SK-MEL-5 (cell line): ENCODE measurements around the gene HAUS8. TPM values are rescaled to one million over a fixed set of nuclear protein-coding genes. Genes with fewer than 3 reads are reported as not detected.
"Not testable (repeated sequence)": the region's sequence is repeated elsewhere in the genome, so short reads cannot be mapped to it uniquely, and the experiment has no call there.

Experiments
- DNase-seq: peaks from one replicate; pipeline ENCODE4 v3.0.0-alpha.2; 2016; ENCODE audit warnings: low read depth, low spot score
- in situ Hi-C: cut with HindIII; loops from 2 replicates; pipeline ENCODE4 v1.10.0; 2016; ENCODE audit warnings: low sequenced_read_pairs, high pct_unique_total_duplicates, low pct_unique_long_range_greater_than_20kb
- total RNA-seq: library from RNA; depleted of rRNA; stranded (reverse); fragments of >200 nt; shearing (Covaris generic); gene quantifications from 2 replicates; pipeline ENCODE4 v1.2.3, GENCODE V29; 2014

Gene HAUS8
- total RNA-seq, 1 experiment from 2014 or later, result 6.7 TPM

GRCh38 chr19:17106964-17107363 lies 31.7 kb upstream of the HAUS8 start:
- in situ Hi-C loops, DNase-seq: not testable (repeated sequence)

DNA sequence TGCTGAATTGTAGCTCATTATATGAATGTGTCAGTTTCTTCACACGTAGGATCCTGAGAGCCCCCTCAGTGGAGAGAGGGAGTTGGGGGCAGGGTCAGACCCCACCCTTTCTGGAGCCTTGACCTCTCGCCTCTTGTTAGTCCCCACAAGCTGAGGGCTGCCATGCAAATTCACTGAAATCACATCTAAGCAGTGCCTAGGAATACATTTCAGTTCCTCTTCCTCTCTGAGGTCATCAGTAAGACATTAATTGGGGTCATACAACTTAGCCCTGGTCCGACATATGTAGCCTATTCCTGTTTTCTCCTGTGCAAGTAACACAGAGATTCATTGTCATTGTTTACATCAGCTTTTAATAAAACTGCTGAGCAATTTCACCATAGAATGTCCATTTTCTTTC lies 30.3 kb upstream of the HAUS8 start:
- in situ Hi-C loops, result no loop called here
- no peak for DNase-seq

- in situ Hi-C loops, result no loop called here
- no peak for DNase-seq
These were observed 29.4 kb upstream of the HAUS8 start for GRCh38 chr19:17104679-17105078.

- peak; percentile 79 for DNase-seq
- in situ Hi-C loops, result no loop called here
These were observed 27.9 kb upstream of the HAUS8 start for GRCh38 chr19:17103177-17103576.

DNA sequence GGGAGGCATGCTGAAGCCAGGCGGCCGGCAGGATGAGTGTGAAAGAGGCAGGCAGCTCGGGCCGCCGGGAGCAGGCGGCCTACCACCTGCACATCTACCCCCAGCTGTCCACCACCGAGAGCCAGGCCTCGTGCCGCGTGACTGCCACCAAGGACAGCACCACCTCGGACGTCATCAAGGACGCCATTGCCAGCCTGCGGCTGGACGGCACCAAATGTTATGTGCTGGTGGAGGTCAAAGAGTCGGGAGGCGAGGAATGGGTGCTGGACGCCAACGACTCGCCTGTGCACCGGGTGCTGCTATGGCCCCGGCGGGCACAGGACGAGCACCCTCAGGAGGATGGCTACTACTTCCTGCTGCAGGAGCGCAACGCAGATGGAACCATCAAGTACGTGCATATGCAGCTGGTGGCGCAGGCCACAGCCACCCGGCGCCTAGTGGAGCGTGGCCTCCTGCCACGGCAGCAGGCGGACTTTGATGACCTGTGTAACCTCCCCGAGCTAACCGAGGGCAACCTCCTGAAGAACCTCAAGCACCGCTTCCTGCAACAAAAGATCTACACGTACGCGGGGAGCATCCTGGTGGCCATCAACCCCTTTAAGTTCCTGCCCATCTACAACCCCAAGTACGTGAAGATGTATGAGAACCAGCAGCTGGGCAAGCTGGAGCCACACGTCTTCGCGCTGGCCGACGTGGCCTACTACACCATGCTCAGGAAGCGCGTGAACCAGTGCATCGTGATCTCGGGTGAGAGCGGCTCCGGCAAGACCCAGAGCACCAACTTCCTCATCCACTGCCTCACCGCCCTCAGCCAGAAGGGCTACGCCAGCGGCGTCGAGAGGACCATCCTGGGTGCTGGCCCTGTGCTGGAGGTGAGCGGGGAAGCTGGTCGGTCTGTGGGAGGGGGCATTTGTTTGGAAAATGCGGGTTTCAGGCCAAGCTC lies 26.7 kb upstream of the HAUS8 start:
- DNase-seq, result no peak
- in situ Hi-C loops, result no loop called here

DNA sequence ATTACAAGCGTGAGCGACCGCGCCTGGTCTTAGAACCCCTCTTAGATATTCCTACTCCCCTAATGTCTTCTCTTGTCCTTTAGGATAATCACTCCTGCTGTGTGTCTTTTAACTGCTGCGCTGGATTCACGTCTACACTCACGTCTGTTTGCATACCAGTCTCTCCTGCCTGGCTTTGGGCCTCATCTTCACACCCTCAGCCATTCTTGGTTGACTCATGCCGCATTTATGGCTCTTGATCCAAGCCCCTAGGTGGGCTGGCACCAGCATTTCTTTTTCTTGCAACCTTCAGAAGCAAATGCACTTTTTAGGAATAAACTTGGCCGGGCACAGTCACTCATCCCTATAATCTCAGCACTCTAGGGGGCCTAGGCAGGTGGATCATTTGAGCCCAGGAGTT lies 23.1 kb upstream of the HAUS8 start:
- in situ Hi-C loops, result no loop called here
- DNase-seq, result no peak

DNA sequence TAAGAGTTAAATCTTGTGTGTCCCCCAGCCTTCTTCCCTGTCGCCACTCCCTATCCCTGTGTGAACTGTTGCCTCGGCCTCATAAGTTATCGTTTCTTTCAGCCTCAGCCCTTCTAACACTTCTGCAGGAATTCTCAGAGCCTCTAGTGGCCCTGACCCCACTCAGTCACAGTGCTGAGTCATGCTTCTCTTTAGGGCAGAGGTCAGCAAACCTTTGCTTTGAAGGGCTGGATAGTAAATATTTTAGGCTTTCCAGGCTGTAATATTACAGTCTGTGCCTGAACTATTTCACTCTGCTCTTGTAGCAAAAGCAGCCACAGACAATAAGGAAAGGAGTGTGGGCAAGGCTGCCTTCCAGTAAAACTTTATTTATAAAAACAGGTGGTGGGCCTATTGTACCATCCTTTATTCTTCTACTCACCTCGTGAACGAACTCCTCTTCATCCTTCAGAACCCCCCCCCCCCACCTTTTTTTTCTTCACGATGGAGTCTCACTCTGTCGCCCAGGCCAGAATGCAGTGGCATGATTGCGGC lies 22.4 kb upstream of the HAUS8 start:
- in situ Hi-C loops, result no loop called here
- DNase-seq, result no peak

- in situ Hi-C loops, result no loop called here
- no peak for DNase-seq
These were observed 20.1 kb upstream of the HAUS8 start for GRCh38 chr19:17095141-17095919.

DNA sequence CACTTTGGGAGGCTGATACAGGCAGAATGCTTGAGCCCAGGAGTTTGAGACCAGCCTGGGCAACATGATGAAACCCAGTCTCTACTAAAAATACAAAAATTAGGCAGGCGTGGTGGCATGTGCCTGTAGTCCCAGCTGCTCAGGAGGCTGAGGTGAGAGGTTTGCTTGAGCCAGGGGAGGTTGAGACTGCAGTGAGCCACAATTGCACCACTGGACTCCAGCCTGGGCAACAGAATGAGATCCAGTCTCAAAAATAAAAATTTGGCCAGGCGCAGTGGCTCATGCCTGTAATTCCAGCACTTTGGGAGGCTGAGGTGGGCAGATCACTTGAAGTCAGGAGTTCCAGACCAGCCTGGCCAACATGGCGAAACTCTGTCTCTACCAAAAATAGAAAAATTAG lies 19.4 kb upstream of the HAUS8 start:
- DNase-seq, in situ Hi-C loops: not testable (repeated sequence)

DNA sequence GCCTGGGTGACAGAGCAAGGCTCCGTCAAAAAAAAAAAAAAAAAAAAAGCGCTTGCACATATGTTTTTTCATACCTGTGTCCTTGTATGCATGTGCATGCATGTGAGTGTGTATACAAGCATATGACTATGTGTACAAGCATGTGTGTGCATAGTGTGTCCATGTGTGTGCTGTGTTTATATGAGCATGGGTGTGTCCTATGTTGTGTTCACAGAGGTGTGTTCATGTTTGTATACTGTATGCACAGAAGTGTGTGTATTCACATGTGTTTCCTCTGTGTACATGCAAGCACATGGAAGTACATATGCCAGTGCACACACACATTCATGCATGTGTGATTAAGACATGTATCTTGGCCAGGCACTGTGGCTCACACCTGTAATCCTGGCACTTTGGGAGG lies 17.4 kb upstream of the HAUS8 start:
- in situ Hi-C loops, result no loop called here

DNA sequence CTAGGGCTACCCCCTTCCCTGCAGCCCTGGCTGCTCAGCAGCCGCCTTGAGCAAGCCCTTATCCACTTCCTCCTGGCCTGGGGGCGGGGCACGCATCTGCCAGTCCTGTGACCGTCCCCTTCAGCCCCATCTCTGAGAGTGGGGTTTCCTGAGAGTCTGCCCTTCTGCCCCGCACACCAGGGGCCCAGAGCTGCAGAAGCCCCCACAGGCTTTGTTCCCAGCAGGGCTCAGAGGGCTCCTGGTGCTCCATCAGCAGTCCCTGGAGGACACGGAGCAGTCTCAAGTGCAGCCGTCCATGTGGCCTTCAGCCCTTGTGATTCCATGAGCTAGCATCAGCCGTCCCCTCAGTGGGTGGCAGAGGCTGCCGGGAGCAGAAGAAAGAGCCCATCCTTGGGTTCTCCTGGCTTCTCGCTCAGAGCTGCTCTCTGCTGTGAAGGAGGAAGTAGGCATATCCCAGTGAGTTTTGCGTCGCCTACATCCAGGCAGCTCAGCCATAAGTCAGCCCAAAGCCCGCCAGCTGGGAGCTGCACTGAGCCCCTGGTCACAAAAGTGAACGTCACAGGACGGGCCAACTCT lies 16.6 kb upstream of the HAUS8 start:
- no peak for DNase-seq

More for the DNA sequence above, 17.4 kb upstream of the HAUS8 start:
- no peak for DNase-seq

DNA sequence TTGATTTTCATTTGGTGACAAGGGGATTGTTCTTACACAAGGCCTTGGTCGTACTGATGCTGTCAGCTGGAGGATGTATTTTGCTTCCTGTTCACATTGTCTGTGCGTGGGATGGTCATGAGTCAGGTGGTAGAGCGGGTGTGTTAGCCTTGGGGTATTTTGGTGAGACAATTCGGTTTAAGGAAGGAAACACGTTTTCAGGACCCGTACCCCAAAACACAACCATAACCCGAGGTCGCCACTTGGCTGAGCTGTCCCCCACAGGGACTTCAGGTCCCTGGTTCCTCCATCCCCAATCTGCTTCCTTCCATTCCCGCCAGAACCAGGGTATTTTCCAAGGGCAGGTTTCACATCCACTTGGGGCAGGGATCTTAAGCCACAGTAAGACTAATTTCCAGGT lies 15.3 kb upstream of the HAUS8 start:
- in situ Hi-C loops, result no loop called here
- no peak for DNase-seq

More for the DNA sequence above, 16.6 kb upstream of the HAUS8 start:
- in situ Hi-C loops, result no loop called here

GRCh38 chr19:17088552-17088951 lies 13.3 kb upstream of the HAUS8 start:
- in situ Hi-C loops, result no loop called here
- DNase-seq, result no peak

GRCh38 chr19:17086834-17087233 lies 11.6 kb upstream of the HAUS8 start:
- no peak for DNase-seq
- in situ Hi-C loops, result no loop called here

- DNase-seq, result no peak
- in situ Hi-C loops, result no loop called here
These were observed 10.9 kb upstream of the HAUS8 start for GRCh38 chr19:17086120-17086519.

DNA sequence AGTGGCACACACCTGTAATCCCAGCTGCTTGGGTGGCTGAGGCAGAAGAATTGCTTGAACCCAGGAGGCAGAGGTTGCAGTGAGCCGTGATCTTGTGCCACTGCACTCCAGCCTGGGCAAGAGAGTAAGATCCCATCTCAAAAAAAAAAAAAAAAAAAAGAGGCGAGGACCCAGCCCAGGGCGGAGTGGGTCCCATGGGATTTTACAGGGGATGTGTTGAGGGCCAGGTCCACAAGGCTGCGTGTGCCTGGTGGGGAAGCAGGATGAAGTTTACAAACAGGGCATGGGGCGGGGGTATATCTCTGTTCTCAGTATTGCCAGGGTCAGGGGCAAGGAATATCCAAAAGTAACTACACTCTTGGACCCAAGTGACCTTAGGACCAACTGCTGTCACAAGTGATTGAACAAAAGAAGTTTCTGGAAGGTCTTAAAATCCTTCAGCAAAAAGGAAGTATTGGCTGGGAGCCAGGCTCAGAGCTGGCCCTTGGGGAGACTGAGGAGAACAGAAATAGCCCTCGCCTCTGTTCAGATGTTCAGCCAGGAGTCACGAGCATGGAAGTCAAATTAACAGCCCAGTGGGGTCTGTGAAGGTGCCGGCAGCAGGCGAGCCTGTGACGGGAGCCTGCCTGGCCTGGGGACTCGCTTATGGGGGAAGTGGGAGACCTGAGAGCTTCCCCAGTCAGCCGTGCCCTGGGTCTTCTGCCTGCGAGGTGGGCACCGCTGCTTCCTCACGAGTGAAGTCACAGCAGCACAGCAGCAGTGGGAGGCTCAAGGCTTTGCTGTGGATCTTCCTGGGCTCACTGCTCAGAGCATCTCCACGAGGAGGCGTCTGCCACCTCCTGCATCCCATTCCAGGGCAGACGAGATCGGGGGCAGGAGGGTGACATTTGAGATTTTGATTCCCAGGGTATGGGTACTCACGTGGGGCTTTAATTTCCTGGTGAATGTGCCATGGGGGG lies 6.7 kb upstream of the HAUS8 start:
- in situ Hi-C loops, result no loop called here
- no peak for DNase-seq

DNA sequence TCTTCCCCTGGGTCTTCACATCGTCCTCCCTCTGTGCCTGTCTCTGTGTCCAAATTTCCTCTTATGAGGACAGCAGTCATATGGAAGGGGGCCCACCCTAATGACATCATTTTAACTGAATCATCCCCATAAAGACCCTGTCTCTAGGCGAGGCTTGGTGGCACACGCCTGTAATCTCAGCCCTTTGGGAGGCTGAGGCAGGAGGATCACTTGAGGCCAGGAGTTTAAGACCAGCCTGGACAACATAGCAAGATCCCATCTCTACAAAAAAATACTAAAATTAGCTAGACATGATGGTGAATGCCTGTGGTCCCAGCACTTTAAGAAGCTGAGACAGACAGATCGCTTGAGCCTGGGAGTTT lies 5.2 kb upstream of the HAUS8 start:
- DNase-seq, result no peak
- in situ Hi-C loops, result no loop called here
